GM18907 (cell line): ENCODE measurements around the gene HLF.
A peak's percentile ranks its signal among the peaks of the same experiment; 100 is the strongest.

ENCODE experiments used
- ATAC-seq: cut with Tn5 transposase; IDR thresholded peaks from one replicate; pipeline ENCODE4 v1.9.1; 2021; ENCODE audit warnings: mild to moderate bottlenecking, moderate library complexity; ENCODE audit not compliant: unreplicated experiment

HLF gene

GRCh38 chr17:55289978-55290377, 25.2 kb downstream of the HLF start:
- ATAC-seq, result no peak

DNA sequence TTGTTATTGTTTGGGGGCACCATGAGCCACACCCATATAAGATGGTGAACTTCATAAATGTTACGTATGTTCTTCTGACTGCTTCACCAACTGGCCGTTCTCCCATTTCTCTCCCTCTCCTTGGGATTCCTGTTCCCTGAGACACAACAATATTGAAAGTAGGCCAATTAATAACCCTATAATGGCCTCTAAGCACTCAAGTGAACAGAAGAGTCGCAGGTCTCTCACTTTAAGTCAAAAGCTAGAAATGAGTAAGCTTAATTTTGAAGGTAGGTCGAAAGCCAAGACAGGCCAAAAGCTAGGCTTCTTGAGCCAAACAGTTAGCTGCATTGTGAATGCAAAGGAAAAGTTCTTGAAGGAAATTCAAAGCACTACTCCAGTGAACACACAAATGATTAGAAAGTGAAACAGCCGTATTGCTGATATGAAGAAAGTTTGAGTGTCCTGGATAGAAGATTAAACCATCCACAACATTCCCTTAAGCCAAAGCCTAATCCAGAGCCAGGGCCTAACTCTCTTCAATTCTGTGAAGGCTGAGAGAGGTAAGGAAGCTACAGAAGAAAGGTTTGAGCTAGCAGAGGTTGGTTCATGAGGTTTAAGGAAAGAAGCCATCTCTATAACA, 25.8 kb downstream of the HLF start:
- ATAC-seq, result no peak

DNA sequence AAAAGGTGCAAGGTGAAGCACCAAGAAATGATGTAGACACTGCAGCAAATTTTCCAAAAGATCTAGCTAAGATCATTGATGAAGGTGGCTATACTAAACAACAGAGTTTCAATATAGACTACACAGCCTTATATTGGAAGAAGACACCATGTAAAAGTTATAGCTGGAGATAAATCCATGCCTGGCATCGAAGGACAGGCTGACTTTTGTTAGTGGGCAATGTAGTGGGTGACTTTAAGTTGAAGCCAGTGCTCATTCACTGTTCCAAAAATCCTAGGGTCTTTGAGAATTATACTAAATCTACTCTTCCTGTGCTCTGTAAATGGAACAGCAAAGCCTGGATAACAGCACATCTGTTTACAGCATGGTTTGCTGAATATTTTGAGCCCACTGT, 26.4 kb downstream of the HLF start:
- no peak for ATAC-seq

- ATAC-seq, result no peak
Measured at GRCh38 chr17:55292094-55292493, 27.3 kb downstream of the HLF start.

GRCh38 chr17:55294042-55294751, 29.4 kb downstream of the HLF start:
- no peak for ATAC-seq

DNA sequence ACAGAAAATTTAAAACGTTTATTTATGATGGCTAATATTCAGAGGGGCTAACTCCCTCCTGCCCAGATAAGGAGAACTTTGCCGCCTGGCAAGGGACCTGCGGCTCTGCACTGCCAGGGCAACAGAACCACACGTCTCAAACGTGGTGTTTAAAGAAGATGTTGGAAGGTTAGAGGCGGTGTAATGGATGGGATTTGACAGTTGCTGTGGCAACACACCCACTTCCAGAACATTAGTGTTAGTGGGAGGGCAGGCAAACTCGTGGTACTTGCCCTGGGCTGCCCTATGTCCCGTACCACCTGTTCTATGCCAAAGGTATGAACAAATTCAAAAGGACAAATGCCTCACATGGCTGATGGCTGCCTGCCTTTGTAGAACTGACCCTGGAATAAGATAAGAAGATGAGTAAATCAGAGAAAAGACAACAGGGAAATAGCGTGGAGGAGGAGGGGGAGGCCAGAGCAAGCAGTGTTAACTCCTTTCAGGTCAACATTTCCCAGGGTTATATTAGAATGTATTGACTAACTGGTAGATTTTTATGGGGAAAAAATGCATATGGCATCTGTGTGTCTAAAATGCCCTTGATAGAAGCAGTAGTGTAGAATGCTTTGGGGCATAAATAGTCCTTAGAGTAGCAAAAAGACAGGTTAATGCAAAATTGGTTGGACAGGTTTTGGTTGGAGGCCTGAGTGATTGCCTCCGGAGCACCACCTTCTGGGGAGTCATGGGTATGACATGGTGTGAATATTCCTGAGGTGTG, 30.8 kb downstream of the HLF start:
- peak; percentile 91 for ATAC-seq

- no peak for ATAC-seq
Measured at GRCh38 chr17:55296171-55296695, 31.5 kb downstream of the HLF start.

DNA sequence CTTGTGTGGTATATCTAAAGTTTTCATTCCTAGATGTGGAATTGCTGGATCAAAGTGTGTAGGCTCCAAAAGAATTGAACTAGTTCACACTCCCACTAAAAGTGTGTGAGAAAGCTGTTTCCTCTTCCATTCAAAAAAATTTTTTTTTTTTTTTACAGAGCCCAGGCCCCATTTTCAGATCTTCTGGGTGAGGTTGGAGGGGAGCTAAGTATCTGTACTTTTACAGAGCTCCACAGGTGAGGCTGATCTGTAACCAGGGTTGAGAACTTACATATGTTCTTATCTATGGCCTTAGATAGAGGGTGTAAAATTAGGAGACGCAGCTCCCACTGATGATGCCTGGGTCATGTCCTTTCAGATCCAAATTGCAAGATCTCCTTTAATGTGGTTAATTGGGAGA, 31.9 kb downstream of the HLF start:
- no peak for ATAC-seq

GRCh38 chr17:55298111-55298730, 33.5 kb downstream of the HLF start:
- no peak for ATAC-seq

- no peak for ATAC-seq
Measured at GRCh38 chr17:55299162-55299838, 34.5 kb downstream of the HLF start.

DNA sequence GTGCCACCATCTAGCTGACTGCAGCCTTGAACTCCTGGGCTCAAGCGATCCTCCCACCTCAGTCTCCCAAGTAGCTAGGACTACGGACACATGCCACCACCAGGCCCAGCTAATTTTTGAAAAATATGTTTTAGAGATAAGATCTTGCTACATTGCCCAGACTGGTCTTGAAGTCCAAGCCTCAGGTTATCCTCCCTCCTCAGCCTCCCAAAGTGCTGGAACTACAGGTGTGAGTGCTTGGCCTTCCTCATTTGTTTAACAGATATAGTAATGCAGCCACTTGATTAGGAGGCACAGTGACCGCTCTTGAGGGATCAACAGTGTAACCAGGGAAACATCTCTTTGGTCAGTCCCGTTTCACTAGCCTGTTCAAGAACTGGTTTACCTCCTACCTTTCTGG, 35.1 kb downstream of the HLF start:
- no peak for ATAC-seq

- no peak for ATAC-seq
Measured at GRCh38 chr17:55300479-55301290, 35.9 kb downstream of the HLF start.

DNA sequence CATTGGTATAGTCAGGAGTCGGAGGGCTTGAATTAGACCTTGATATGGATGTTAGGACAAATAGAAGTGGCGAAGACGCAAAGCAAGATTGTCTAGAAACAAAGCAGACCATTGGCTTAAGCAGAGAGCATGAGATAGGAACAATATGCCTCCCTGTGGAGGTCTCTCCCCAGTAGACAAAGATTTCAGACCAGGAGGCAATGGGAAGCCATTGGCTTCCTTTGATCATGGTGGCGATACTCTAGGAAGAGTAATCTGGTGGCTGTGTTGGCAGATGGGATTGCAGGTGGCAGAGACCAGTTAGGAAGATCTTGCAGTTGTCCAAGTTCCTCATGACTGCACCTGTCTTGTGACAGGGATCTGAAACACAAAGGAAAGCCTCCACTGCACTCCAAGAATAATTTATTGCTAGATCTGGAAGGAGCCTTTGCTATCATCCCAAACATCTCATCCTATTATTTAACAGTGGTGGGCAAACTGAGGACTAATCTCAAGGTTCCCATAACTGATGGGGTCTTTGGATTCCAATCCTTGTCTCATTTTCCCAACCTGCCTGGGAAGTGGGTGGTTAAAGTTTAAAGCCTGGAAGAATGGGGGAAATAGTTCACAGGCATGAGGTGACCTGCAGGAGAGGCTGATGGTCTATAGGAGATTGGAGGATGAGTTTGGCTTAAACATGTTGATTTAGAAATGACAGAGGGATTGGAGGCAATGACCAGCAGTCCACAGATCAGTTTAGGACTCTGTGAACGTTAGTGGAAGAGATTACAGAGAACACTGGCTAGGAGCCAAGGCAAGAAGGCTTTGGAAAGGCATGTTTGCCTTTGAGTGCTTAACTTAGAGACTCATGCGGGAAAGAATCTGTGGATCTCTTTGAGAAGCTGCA, 37.0 kb downstream of the HLF start:
- no peak for ATAC-seq

- ATAC-seq, result no peak
Measured at GRCh38 chr17:55302407-55302787, 37.6 kb downstream of the HLF start.

DNA sequence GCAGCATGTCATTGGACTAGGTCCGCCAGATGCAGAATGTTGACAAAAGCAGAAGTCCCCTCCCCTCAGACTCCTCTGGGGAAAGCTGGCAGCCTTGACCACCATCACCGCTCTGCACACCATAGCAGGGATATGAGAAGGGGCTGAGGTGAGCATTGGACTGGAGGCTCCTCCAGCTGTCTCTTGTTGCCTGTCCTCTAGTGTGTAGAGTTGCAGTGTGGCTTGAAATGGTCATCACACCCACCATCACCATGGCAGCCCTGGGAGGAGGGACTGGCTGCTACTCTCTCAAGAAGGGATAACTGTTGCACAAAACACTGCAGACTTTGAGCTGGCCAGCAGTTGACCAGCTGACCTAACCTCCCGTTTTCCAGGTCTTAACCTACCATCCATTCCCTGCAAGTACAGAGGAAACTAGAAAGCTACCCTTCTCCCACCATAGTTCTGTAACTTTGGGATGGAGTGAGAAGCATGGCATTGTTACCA, 38.3 kb downstream of the HLF start:
- no peak for ATAC-seq

DNA sequence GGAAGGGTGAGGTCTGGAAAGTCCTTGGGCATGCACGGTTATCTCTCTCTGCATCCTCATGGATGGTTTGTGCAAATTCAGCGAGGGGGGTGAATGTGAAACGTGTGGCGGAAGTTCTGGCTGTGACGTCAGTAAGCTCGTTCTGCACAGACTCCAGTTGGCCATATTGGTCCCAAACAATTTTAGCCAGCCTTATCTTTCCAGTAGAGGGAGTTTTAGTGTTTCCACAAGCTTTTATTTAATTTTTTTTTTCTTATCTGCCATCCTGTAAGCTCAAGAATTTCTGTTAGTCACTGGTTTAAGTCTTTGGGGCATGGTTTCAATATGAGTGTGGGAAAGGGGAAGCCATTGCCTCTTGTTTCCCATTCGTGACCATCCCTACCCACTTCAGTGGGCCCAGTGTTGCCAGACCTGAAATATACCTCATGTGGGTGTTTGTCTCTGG, 39.0 kb downstream of the HLF start:
- ATAC-seq, result no peak

GRCh38 chr17:55304171-55304859, 39.6 kb downstream of the HLF start:
- no peak for ATAC-seq
